ENCODE results near the gene UBE3B.

The UBE3B gene

DNA sequence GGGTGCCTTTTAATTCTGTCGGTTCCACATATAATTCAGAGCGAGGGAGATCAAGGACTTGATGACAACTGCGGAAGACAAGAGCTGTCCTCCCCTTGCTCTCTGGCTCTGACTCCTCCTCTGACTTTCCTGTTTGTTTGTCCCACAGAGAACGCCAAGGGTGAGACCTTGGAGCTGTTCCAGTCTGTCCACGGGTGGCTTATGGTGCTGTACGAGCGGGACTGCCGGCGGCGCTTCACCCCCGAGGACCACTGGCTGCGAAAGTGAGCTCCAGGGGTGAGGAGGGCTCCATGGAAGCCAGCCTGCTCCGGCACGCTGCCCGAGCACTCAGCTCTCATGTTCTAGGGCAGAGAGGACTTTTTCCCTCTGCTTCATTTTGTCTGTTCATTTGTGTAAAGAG lies 32.8 kb downstream of the UBE3B start:
- peaks cover 54% of the 10 kb centered on the region for H3K36me3 ChIP-seq
- H3K9me3 ChIP-seq (ENCODE audit: severe bottlenecking): no peaks in the 10 kb centered on the region
- H3K4me3 ChIP-seq (ENCODE audit: low read depth, low read length): no peak overlapping the region
- H3K27ac ChIP-seq: no peak overlapping the region
- TF ChIP-seq, protein P1, sequence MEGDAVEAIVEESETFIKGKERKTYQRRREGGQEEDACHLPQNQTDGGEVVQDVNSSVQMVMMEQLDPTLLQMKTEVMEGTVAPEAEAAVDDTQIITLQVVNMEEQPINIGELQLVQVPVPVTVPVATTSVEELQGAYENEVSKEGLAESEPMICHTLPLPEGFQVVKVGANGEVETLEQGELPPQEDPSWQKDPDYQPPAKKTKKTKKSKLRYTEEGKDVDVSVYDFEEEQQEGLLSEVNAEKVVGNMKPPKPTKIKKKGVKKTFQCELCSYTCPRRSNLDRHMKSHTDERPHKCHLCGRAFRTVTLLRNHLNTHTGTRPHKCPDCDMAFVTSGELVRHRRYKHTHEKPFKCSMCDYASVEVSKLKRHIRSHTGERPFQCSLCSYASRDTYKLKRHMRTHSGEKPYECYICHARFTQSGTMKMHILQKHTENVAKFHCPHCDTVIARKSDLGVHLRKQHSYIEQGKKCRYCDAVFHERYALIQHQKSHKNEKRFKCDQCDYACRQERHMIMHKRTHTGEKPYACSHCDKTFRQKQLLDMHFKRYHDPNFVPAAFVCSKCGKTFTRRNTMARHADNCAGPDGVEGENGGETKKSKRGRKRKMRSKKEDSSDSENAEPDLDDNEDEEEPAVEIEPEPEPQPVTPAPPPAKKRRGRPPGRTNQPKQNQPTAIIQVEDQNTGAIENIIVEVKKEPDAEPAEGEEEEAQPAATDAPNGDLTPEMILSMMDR (IDR thresholded peaks at IDR 0.05; ENCODE audit: low read depth, low read length): no peak
- H3K27me3 ChIP-seq (ENCODE audit: insufficient read depth, low read depth, severe bottlenecking): no peaks in the 10 kb centered on the region
- no peak for DNase-seq

DNA sequence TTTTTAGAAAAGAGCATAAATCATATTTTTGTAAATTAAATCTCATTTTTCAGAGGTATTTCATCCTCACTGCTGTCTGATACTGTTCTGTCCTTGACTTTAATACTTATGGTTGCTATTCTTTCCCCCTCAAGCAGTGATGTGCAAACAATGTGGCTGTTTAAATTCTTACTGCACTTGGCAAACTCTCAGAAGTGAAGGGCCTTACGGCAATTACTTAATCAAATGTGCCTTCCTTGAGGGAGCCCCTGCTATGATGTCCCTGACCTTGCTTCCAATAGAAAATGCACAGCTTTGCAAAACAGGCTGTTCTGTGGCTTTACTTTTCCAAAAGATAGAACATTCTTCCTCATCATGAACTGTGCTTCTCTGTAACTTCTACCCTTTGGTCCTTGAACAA lies 35.2 kb downstream of the UBE3B start:
- H3K9me3 ChIP-seq (ENCODE audit: severe bottlenecking): no peaks in the 10 kb centered on the region
- TF ChIP-seq, protein P1 (IDR thresholded peaks at IDR 0.05; ENCODE audit: low read depth, low read length): no peak
- H3K27me3 ChIP-seq (ENCODE audit: insufficient read depth, low read depth, severe bottlenecking): no peaks in the 10 kb centered on the region
- H3K27ac ChIP-seq: no peak overlapping the region
- H3K36me3 ChIP-seq: peaks cover 47% of the 10 kb centered on the region
- no peak overlapping the region for H3K4me3 ChIP-seq (ENCODE audit: low read depth, low read length)
- no peak for DNase-seq

DNA sequence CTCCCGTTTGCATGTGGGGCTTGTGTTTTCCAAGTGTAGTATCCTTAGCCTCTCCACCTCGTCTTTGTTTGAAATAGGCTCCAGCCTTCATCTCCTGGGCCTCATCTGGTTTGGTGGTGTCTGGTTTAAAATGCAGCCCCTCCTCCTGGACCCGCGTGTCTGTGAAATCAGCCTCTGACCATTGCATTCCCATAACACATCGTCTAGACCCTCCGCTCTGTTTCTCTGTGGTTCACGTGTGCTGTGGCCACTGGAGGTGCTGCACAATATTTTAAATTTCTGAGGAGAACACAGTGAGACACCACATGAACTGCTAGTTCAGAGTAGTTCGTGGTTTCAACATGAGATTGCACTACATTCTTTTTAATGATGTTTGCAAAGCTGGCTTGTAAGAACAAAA lies 35.6 kb downstream of the UBE3B start:
- H3K9me3 ChIP-seq (ENCODE audit: severe bottlenecking): no peaks in the 10 kb centered on the region
- no peaks in the 10 kb centered on the region for H3K27me3 ChIP-seq (ENCODE audit: insufficient read depth, low read depth, severe bottlenecking)
- no peak overlapping the region for H3K27ac ChIP-seq
- DNase-seq: no peak
- TF ChIP-seq, protein P1 (IDR thresholded peaks at IDR 0.05; ENCODE audit: low read depth, low read length): no peak
- no peak overlapping the region for H3K4me3 ChIP-seq (ENCODE audit: low read depth, low read length)
- H3K36me3 ChIP-seq: peaks cover 45% of the 10 kb centered on the region

DNA sequence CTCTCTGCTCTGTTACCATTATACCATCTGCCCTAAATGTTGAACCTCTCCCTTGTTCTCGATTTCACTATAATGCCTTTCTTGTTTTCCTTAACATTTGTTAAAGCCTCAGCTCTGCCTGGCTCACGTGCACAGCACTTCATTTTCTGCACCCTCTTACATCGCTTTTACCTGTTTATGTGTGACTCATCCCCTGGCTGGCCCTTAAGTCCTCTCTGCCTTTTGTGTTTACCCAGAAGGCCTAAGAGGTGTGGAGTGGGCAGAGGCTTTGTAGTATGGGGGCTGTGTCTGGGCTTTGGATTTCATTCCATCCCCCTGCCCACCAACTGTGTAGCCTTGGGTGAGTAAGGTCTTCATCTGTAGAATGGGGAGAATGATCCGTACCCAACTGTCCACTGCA lies 36.5 kb downstream of the UBE3B start:
- Histone ChIP-seq H3K9me3 (ENCODE audit: severe bottlenecking) (no peaks in the 10 kb centered on the region), H3K27me3 (ENCODE audit: insufficient read depth, low read depth, severe bottlenecking) (no peaks in the 10 kb centered on the region), H3K4me3 (ENCODE audit: low read depth, low read length) (no peak overlapping the region), H3K27ac (no peak overlapping the region), H3K36me3 (peaks cover 40% of the 10 kb centered on the region)
- TF ChIP-seq, protein P1 (IDR thresholded peaks at IDR 0.05; ENCODE audit: low read depth, low read length): no peak
- no peak for DNase-seq

DNA sequence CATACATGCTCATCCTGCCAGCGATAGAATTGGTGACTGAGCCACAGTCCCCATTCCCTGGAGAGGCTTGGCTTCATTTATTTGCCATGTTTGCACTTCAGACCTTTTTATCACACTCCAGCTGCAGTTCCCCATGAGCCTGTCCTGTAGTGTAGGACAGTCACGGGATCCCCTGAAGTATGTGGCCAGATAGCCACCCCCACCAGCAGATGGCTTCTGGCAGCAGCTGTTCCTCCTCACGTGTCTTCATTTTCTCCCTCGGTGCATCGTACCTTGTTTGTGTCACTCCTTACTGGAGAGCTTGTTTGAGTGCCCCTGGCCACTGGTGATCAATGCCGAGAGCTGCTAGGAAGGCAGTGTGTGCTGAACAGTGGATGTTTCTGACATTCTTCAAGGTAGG lies 40.2 kb downstream of the UBE3B start:
- peak; percentile 82 for DNase-seq
- Histone ChIP-seq H3K27me3 (ENCODE audit: insufficient read depth, low read depth, severe bottlenecking) (no peaks in the 10 kb centered on the region), H3K36me3 (peaks cover 37% of the 10 kb centered on the region), H3K27ac (peak overlapping the region; percentile 86), H3K9me3 (ENCODE audit: severe bottlenecking) (no peaks in the 10 kb centered on the region), H3K4me3 (ENCODE audit: low read depth, low read length) (no peak overlapping the region)
- TF ChIP-seq, protein P1 (IDR thresholded peaks at IDR 0.05; ENCODE audit: low read depth, low read length): 0 out of 2 replicates have a peak, but pooled peaks have one; percentile 19
